MCF 10A (cell line): ENCODE results near the gene RNF115. TPM values are rescaled to one million over a fixed set of nuclear protein-coding genes. Genes with fewer than 3 reads are reported as not detected.

Source experiments
- BruUV-seq: library from RNA; stranded (reverse); fragments of 400-500 nt; replicated peaks from 2 replicates; lab custom pipeline; 2021; lab: Mats Ljungman, UMichigan
- CTCF ChIA-PET: fragments of 300-600 bp; sonication (Branson Sonifier 250); formaldehyde crosslinking; extraction: SDS; loops from one replicate; lab custom pipeline; 2021; ENCODE audit warnings: antibody characterized with exemption, inconsistent platforms; lab: Yijun Ruan, JAX
- POLR2A ChIA-PET: fragments of 300-600, 350-650 bp; sonication (Branson Sonifier 250); formaldehyde crosslinking; extraction: SDS; loops from one replicate; lab custom pipeline; 2020; ENCODE audit warnings: antibody characterized with exemption, inconsistent platforms; lab: Yijun Ruan, JAX
- DNase-seq: peaks from one replicate; pipeline ENCODE4 v3.0.0-alpha.2; 2018; ENCODE audit not compliant: unreplicated experiment
- H3K27ac Mint-ChIP-seq: one replicate; pipeline ENCODE4 v1.8.0; 2022; ENCODE audit warnings: mild to moderate bottlenecking, low read depth, mixed read lengths; ENCODE audit not compliant: unreplicated experiment
- H3K27me3 Mint-ChIP-seq: one replicate; pipeline ENCODE4 v1.8.0; 2022; ENCODE audit warnings: mixed read lengths; ENCODE audit not compliant: insufficient read depth, unreplicated experiment
- H3K36me3 Mint-ChIP-seq: one replicate; pipeline ENCODE4 v1.8.0; 2022; ENCODE audit warnings: mild to moderate bottlenecking, moderate library complexity, mixed read lengths; ENCODE audit not compliant: insufficient read depth, unreplicated experiment
- H3K4me1 Mint-ChIP-seq: one replicate; pipeline ENCODE4 v1.8.0; 2022; ENCODE audit warnings: mixed read lengths; ENCODE audit not compliant: insufficient read depth, unreplicated experiment
- H3K4me3 Mint-ChIP-seq: one replicate; pipeline ENCODE4 v1.8.0; 2022; ENCODE audit warnings: mild to moderate bottlenecking, moderate library complexity, mixed read lengths; ENCODE audit not compliant: unreplicated experiment
- H3K9me3 Mint-ChIP-seq: one replicate; pipeline ENCODE4 v1.8.0; 2022; ENCODE audit warnings: mixed read lengths; ENCODE audit not compliant: unreplicated experiment
- intact Hi-C: fragments of 100-400 bp; cut with micrococcal nuclease; formaldehyde crosslinking; loops from 2 replicates; pipeline ENCODE4 v1.14.1; 2022
- total RNA-seq: library from RNA; stranded (reverse); gene quantifications from 2 replicates; pipeline ENCODE4 v1.2.3, GENCODE V29; 2022
- TF ChIP-seq, protein P1 (sequence below): fragments of 200-600 bp; IDR thresholded peaks from one replicate; pipeline ENCODE4 v1.8.0; 2022; ENCODE audit warnings: antibody characterized with exemption, mild to moderate bottlenecking; ENCODE audit not compliant: unreplicated experiment

Gene RNF115
- total RNA-seq, 1 experiment from 2014 or later, result 19.5 TPM

DNA sequence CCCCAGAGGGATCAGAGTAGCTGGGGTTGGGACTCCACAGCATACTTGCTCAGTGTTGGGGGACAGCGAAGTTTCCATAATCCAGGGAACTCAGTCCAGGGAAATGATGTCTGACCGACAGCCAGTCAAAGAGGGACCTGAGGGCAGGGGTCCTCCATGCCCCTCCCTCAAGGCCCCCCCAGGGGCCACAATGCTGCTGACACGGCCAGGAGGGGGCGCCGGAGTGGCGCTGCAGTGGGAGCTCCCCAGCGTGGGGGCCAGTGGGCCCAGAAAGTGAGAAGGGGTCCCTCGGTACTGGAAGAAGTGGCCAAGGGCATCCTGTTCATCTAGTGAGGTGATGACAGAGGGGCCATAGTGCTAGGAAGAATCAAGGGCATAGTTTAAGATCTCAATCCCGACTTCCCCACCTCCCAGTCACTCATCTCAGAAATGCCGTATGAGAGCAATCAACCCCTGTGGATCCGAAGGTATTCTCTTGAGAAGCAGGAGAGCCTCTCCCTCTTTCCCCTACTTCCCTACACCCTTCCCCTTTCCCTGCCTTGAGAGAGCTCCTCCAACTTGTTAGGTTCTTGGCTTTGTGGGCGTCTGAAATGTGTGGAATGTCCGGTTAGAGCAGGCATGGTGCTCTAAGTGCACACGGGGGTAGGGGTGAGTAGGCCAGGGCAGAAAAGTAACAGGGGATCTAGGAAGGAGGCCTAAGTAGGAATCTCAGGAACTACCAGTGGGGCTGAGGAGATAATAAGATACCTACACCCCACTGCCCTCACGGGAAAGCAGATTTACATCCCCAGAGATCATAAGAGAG lies 25.7 kb upstream of the RNF115 start:
- H3K27me3 Mint-ChIP-seq, result no peaks in the 10 kb centered on the region
- peaks cover 57% of the 10 kb centered on the region for H3K36me3 Mint-ChIP-seq
- CTCF ChIA-PET, result interaction anchor here (0.6 to 13.6 kb wide), 10 partner anchors 9 to 178 kb away, joined by 3 to 242 read pairs (median 6); partner anchors contain the start of genes PIAS3, POLR3C and RNF115
- TF ChIP-seq, protein P1, sequence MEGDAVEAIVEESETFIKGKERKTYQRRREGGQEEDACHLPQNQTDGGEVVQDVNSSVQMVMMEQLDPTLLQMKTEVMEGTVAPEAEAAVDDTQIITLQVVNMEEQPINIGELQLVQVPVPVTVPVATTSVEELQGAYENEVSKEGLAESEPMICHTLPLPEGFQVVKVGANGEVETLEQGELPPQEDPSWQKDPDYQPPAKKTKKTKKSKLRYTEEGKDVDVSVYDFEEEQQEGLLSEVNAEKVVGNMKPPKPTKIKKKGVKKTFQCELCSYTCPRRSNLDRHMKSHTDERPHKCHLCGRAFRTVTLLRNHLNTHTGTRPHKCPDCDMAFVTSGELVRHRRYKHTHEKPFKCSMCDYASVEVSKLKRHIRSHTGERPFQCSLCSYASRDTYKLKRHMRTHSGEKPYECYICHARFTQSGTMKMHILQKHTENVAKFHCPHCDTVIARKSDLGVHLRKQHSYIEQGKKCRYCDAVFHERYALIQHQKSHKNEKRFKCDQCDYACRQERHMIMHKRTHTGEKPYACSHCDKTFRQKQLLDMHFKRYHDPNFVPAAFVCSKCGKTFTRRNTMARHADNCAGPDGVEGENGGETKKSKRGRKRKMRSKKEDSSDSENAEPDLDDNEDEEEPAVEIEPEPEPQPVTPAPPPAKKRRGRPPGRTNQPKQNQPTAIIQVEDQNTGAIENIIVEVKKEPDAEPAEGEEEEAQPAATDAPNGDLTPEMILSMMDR, result peak; percentile 64
- no peaks in the 10 kb centered on the region for H3K9me3 Mint-ChIP-seq
- DNase-seq, result peak; percentile 43
- intact Hi-C loops, result loop anchor here (10.0 kb wide), 1 partner anchor 125 kb away; no protein-coding TSS in a partner anchor
- BruUV-seq, result no TSS peak
- peaks cover 16% of the 10 kb centered on the region for H3K4me1 Mint-ChIP-seq
- H3K27ac Mint-ChIP-seq, result no peak overlapping the region
- POLR2A ChIA-PET, result interaction anchor here (0.9 to 10.5 kb wide), 5 partner anchors 10 to 42 kb away, joined by 4 to 124 read pairs (median 4); partner anchors contain the start of gene PIAS3
- H3K4me3 Mint-ChIP-seq, result no peak overlapping the region

DNA sequence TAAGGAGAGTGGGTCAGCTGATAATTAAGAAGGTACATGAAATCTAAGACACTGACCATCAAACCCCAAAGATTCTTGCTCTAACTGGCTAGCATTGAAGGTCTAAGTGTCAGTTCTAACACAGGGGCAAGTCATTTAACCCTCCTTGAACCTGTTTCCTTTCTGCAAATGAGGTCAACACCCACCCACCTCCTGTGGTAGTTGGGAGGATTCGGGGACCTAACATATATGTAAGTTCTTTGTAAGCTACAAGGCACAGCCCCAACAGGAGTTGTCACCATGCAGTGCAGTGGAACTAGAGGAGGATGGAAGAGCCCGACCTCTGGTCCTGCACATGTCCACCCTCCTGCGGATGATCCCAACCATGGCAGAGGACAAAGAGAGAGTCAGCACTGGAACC lies 23.9 kb upstream of the RNF115 start:
- CTCF ChIA-PET, result interaction anchor here (0.6 to 13.6 kb wide), 8 partner anchors 12 to 188 kb away, joined by 3 to 242 read pairs (median 54); partner anchors contain the start of genes ITGA10, PIAS3, POLR3C and RNF115
- TF ChIP-seq, protein P1, result no peak
- BruUV-seq, result no TSS peak
- DNase-seq, result no peak
- POLR2A ChIA-PET, result interaction anchor here (0.6 to 10.5 kb wide), 5 partner anchors 11 to 149 kb away, joined by 3 to 124 read pairs (median 4); partner anchors contain the start of genes PIAS3 and RBM8A
- no peak overlapping the region for H3K4me3 Mint-ChIP-seq
- intact Hi-C loops, result no loop called here
- no peak overlapping the region for H3K27ac Mint-ChIP-seq
- peaks cover 16% of the 10 kb centered on the region for H3K4me1 Mint-ChIP-seq
- H3K36me3 Mint-ChIP-seq, result peaks cover 40% of the 10 kb centered on the region
- H3K9me3 Mint-ChIP-seq, result no peaks in the 10 kb centered on the region
- no peaks in the 10 kb centered on the region for H3K27me3 Mint-ChIP-seq

DNA sequence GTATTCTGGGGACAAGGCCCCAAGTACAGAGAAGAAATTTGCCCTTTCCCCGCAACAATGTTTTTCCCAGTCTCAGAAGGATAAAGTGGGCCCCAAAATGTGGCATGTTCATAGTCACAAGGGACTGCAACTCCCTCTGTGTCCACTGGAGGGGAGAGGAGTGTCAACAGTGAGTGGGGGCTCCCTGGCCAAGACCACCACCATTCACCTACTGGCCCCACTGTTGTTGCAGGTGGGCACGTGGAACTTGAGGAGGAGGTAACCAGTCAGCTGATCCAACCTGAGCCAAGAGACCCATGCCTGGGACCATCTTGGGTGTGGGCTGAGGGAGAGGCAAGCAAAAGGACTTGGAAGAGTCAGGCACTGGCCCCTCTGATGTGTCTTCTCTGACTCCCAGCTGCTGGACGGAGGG lies 22.3 kb upstream of the RNF115 start:
- Mint-ChIP-seq H3K4me1 (peaks cover 16% of the 10 kb centered on the region), H3K27me3 (no peaks in the 10 kb centered on the region), H3K9me3 (no peaks in the 10 kb centered on the region), H3K36me3 (peaks cover 24% of the 10 kb centered on the region), H3K4me3 (no peak overlapping the region), H3K27ac (peak overlapping the region; percentile 67)
- BruUV-seq, result no TSS peak
- DNase-seq, result peak; percentile 54
- intact Hi-C loops, result loop anchor here (1.0 kb wide), 1 partner anchor 64 kb away; the partner anchor contains the start of gene ITGA10
- POLR2A ChIA-PET, result interaction anchor here (0.7 to 10.5 kb wide), 10 partner anchors 9 to 190 kb away, joined by 3 to 124 read pairs (median 11); partner anchors contain the start of genes ITGA10, PIAS3, POLR3C and RNF115
- TF ChIP-seq, protein P1, result peak; percentile 77
- CTCF ChIA-PET, result interaction anchor here (0.7 to 13.6 kb wide), 22 partner anchors 14 to 199 kb away, joined by 3 to 242 read pairs (median 10); partner anchors contain the start of genes ANKRD34A, ANKRD35, HJV and ITGA10
